ENCODE results near the gene SLC51A. TPM values are rescaled to one million over a fixed set of nuclear protein-coding genes. Genes with fewer than 3 reads are reported as not detected.

Gene SLC51A
- total RNA-seq, 4 donors from 2014 or later = 0.39 to 1.4 TPM; not detected in 2

DNA sequence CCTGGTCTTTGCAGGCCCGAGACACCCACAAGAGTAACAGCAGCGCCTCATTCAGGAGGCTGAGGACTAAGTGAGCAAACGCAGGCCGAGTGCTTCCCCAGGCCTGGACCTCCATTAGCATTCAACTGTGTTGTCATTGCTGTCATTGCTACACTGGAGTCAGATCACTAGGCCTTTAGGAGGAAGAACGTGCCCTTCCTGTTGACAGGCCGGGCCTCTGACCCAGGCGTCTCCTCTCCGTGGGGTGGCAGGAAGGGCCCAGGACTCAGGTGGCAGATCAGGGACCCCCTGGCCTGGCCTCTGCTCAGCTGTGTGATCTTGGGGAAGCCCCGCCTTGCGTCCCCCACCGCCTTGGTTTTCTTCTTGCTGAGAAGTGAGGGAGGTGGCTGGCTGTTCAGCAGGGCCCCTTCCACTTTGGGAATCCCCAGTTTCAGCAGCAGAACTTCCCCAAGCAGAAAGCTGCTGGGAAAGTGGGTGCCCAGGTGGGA, 24.3 kb upstream of the SLC51A start:
- Histone ChIP-seq H3K9me3 (no peaks in the 10 kb centered on the region), H3K36me3 (no peaks in the 10 kb centered on the region), H3K4me3 (no peak overlapping the region), H3K4me1 (peaks cover 14 to 20% of the 10 kb centered on the region in 2 donors), H3K27ac (peak overlapping the region; percentile 65 to 84 (median 73)), H3K27me3 (no peaks in the 10 kb centered on the region)
- TF ChIP-seq, protein P1, sequence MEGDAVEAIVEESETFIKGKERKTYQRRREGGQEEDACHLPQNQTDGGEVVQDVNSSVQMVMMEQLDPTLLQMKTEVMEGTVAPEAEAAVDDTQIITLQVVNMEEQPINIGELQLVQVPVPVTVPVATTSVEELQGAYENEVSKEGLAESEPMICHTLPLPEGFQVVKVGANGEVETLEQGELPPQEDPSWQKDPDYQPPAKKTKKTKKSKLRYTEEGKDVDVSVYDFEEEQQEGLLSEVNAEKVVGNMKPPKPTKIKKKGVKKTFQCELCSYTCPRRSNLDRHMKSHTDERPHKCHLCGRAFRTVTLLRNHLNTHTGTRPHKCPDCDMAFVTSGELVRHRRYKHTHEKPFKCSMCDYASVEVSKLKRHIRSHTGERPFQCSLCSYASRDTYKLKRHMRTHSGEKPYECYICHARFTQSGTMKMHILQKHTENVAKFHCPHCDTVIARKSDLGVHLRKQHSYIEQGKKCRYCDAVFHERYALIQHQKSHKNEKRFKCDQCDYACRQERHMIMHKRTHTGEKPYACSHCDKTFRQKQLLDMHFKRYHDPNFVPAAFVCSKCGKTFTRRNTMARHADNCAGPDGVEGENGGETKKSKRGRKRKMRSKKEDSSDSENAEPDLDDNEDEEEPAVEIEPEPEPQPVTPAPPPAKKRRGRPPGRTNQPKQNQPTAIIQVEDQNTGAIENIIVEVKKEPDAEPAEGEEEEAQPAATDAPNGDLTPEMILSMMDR (IDR thresholded peaks at IDR 0.05 in 4 of 5, conservative IDR thresholded peaks at IDR 0.05 in 1 of 5) = no peak
- TF ChIP-seq POLR2A (IDR thresholded peaks at IDR 0.05) = no peak
- intact Hi-C loops (cut with DNase I; ENCODE audit: low total_unique reads) (no loop called here), in situ Hi-C loops (cut with MboI; ENCODE audit: low sequenced_read_pairs in 4 of 4) (loop anchor here in 2 of 4 donors (5.0 to 10.0 kb wide), 2 partner anchors 117 to 120 kb away; no protein-coding TSS in a partner anchor)
- DNase-seq (no peak), ATAC-seq (peak in 1 of 2 donors; percentile 22)

DNA sequence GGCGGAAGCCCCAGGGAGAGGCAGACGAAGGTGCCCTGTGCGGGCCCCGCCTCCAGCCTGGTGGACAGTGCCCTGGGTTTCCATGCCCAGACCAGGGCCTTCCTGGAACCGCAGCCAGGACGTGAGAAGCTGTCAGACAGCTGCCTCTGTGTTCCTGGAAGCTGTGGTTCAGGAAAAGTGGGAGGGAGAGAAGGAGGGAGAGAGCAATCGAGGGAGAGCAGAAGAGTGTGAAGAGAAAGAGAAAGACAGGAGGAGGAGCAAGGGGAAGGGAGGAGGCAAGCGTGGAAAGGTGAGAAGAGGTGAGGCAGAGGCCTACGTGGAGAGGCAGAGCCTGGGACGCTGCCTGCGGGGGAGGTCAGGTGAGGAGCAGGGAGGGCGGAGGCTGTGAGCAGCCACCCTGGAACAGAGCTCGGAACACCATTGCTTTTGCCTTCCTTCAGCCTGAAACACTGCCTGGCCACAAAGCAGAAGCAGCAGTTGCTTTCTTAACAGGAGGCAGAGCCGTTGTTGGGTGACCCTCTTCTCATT, 23.7 kb upstream of the SLC51A start:
- Histone ChIP-seq H3K4me3 (no peak overlapping the region), H3K4me1 (peaks cover 12 to 20% of the 10 kb centered on the region in 2 donors), H3K9me3 (no peaks in the 10 kb centered on the region), H3K27ac (peak overlapping the region; percentile 65 to 84 (median 73)), H3K36me3 (no peaks in the 10 kb centered on the region), H3K27me3 (no peaks in the 10 kb centered on the region)
- in situ Hi-C loops (cut with MboI; ENCODE audit: low sequenced_read_pairs in 4 of 4) = loop anchor here in 2 of 4 donors (5.0 to 10.0 kb wide), 2 partner anchors 118 to 120 kb away; no protein-coding TSS in a partner anchor
- intact Hi-C loops (cut with DNase I; ENCODE audit: low total_unique reads) = no loop called here
- TF ChIP-seq, protein P1 (IDR thresholded peaks at IDR 0.05 in 4 of 5, conservative IDR thresholded peaks at IDR 0.05 in 1 of 5) = no peak
- no peak for TF ChIP-seq POLR2A (IDR thresholded peaks at IDR 0.05)
- DNase-seq (peak; percentile 38 to 80), ATAC-seq (peak; percentile 60 to 89)

DNA sequence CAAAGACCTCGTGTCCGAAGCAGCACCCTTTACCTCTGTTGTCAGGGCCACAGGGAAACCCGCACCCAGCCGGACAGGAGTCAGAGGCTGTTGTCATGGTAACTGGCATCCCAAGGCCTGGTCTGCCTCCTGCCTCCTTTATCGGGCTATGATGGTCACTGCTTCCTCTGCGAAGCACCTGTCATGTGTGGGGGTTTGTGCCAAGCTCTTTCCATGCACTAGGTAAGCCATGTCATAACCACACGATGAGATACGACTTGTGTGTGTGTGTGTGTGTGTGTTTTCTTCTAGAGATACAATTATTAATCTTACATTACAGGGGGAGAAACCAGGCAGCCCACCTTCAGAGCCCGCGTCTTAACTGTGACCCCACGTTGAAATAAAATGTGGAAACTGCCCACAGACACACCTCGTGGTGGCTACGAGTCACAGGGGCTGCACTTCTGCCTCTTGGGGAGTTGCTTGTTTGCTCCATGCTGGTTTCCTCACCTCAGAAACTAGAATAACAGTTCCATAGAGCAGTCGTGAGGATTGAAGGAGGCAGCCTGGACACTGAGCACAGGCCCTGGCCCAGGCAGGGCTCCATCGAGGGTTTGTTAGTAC, 23.1 kb upstream of the SLC51A start:
- Histone ChIP-seq H3K4me1 (peaks cover 12 to 20% of the 10 kb centered on the region in 2 donors), H3K36me3 (no peaks in the 10 kb centered on the region), H3K27me3 (no peaks in the 10 kb centered on the region), H3K4me3 (no peak overlapping the region), H3K27ac (peak overlapping the region; percentile 65 to 84 (median 73)), H3K9me3 (no peaks in the 10 kb centered on the region)
- intact Hi-C loops (cut with DNase I; ENCODE audit: low total_unique reads) = no loop called here
- DNase-seq (no peak), ATAC-seq (no peak)
- in situ Hi-C loops (cut with MboI; ENCODE audit: low sequenced_read_pairs in 4 of 4) = loop anchor here in 2 of 4 donors (5.0 to 10.0 kb wide), 2 partner anchors 118 to 121 kb away; no protein-coding TSS in a partner anchor
- no peak for TF ChIP-seq POLR2A (IDR thresholded peaks at IDR 0.05)
- TF ChIP-seq, protein P1 (IDR thresholded peaks at IDR 0.05 in 4 of 5, conservative IDR thresholded peaks at IDR 0.05 in 1 of 5) = no peak

DNA sequence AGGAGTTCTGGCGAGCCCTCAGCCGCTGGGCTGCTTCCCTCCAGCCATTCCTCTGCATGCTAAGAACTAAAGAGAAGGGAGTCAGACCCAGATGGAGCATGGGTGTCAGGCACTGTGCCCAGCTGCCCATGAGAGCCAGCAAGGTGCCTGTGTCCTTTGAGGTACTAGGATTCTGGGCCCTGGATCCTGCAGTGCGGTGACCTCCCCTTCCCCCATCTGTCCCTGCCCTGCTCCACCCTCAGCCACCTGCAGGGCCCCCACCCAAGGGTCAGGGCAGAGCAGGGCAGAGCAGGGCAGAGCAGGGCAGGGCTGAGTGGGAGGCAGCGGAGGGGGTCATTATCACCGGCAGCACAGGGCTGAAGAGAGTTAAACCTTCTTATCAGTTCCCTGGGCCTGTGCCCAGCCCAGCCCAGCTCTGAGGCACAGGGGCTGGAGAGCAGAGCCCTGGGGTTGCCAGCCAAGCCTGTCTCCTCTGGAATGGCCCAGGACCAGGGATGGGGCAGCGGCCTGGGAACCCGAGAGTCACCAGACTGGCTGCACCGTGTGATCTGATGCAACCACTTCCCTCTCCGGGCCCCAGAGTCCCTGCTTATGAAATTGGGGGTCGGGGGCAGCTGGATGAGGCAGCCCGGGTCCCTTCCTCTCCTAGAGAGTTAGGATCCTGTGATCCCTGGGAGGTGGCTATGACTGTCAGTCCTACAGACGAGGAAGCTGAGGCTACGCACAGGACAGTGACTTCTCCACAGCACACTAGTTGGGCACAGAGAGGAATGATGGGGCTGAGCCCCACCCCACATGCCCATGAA, 22.4 kb upstream of the SLC51A start:
- no peak overlapping the region for H3K4me3 ChIP-seq
- no peak for ATAC-seq
- no peaks in the 10 kb centered on the region for H3K36me3 ChIP-seq
- in situ Hi-C loops (cut with MboI; ENCODE audit: low sequenced_read_pairs in 4 of 4) = loop anchor here in 2 of 4 donors (5.0 to 10.0 kb wide), 2 partner anchors 119 to 122 kb away; no protein-coding TSS in a partner anchor
- TF ChIP-seq, protein P1 (IDR thresholded peaks at IDR 0.05 in 4 of 5, conservative IDR thresholded peaks at IDR 0.05 in 1 of 5) = no peak
- no peak for TF ChIP-seq POLR2A (IDR thresholded peaks at IDR 0.05)
- H3K9me3 ChIP-seq = no peaks in the 10 kb centered on the region
- peaks cover 12 to 20% of the 10 kb centered on the region in 2 donors for H3K4me1 ChIP-seq
- DNase-seq = no peak
- intact Hi-C loops (cut with DNase I; ENCODE audit: low total_unique reads) = no loop called here
- no peak overlapping the region for H3K27ac ChIP-seq
- no peaks in the 10 kb centered on the region for H3K27me3 ChIP-seq
